ENCODE results near the gene GPR108. TPM values are rescaled to one million over a fixed set of nuclear protein-coding genes. Genes with fewer than 3 reads are reported as not detected.

The GPR108 gene
- polyA plus RNA-seq, 1 of the 3 experiments (the other 2 are of a cell fraction): 54.2 TPM

GRCh38 chr19:6707011-6707657 is 30.2 kb downstream of the GPR108 start:
- Histone ChIP-seq H3F3A (replicated peaks; ENCODE audit: insufficient read depth) (no peaks in the 10 kb centered on the region), H3K9me3 (no peaks in the 10 kb centered on the region), H4K20me1 (ENCODE audit: insufficient read depth) (no peaks in the 10 kb centered on the region), H3K9me2 (no peaks in the 10 kb centered on the region), H3K79me2 (ENCODE audit: insufficient read depth) (no peaks in the 10 kb centered on the region), H3K27ac (ENCODE audit: low read depth in 2 of 2, low read length in 1 of 2) (no peak overlapping the region), H2AFZ (ENCODE audit: low read depth) (no peak overlapping the region), H3K4me1 (ENCODE audit: control insufficient read depth in 1 of 2, insufficient read depth in 2 of 2, low read depth in 1 of 2, low read length in 1 of 2) (no peaks in the 10 kb centered on the region), H3K9ac (no peak overlapping the region), H3K4me2 (no peak overlapping the region), H3K27me3 (ENCODE audit: insufficient read depth) (peaks cover 36% of the 10 kb centered on the region), H3K4me3 (ENCODE audit: low read depth in 2 of 2, low read length in 1 of 2) (no peak overlapping the region), H3K36me3 (replicated peaks in 1 of 2; ENCODE audit: control insufficient read depth in 1 of 2, insufficient read depth in 2 of 2, low read length in 1 of 2) (no peaks in the 10 kb centered on the region)
- DNase-seq: no peak
- CTCF ChIA-PET: no interaction called here
- POLR2A ChIA-PET: no interaction called here
- 56% methylated on average over 29 of the region's 44 CpGs for WGBS (ENCODE audit: low lambda C conversion rate)
- TF ChIP-seq GATA2 (CRISPR knock-in tag; IDR thresholded peaks at IDR 0.05) (no peak), GABPA (IDR thresholded peaks at IDR 0.05; ENCODE audit: low read depth) (no peak), ELF1 (IDR thresholded peaks at IDR 0.05) (no peak), NFIC (IDR thresholded peaks at IDR 0.05; ENCODE audit: borderline replicate concordance) (no peak), TAF1 (IDR thresholded peaks at IDR 0.05; ENCODE audit: borderline replicate concordance, low read depth, low read length) (no peak), FOXJ3 (CRISPR knock-in tag; IDR thresholded peaks at IDR 0.05) (no peak), TEAD4 (IDR thresholded peaks at IDR 0.05; ENCODE audit: borderline replicate concordance, insufficient read depth) (no peak), SMC3 (IDR thresholded peaks at IDR 0.05; ENCODE audit: low read depth, low read length) (no peak), TCF12 (IDR thresholded peaks at IDR 0.05) (no peak), POLR2AphosphoS5 (IDR thresholded peaks at IDR 0.05; ENCODE audit: low read depth, low read length) (no peak), FOSL2 (IDR thresholded peaks at IDR 0.05; ENCODE audit: borderline replicate concordance, low read depth) (no peak)
- TF ChIP-seq, protein P1, sequence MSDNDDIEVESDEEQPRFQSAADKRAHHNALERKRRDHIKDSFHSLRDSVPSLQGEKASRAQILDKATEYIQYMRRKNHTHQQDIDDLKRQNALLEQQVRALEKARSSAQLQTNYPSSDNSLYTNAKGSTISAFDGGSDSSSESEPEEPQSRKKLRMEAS (IDR thresholded peaks at IDR 0.05; ENCODE audit: low read depth): no peak
- TF ChIP-seq, protein P2, sequence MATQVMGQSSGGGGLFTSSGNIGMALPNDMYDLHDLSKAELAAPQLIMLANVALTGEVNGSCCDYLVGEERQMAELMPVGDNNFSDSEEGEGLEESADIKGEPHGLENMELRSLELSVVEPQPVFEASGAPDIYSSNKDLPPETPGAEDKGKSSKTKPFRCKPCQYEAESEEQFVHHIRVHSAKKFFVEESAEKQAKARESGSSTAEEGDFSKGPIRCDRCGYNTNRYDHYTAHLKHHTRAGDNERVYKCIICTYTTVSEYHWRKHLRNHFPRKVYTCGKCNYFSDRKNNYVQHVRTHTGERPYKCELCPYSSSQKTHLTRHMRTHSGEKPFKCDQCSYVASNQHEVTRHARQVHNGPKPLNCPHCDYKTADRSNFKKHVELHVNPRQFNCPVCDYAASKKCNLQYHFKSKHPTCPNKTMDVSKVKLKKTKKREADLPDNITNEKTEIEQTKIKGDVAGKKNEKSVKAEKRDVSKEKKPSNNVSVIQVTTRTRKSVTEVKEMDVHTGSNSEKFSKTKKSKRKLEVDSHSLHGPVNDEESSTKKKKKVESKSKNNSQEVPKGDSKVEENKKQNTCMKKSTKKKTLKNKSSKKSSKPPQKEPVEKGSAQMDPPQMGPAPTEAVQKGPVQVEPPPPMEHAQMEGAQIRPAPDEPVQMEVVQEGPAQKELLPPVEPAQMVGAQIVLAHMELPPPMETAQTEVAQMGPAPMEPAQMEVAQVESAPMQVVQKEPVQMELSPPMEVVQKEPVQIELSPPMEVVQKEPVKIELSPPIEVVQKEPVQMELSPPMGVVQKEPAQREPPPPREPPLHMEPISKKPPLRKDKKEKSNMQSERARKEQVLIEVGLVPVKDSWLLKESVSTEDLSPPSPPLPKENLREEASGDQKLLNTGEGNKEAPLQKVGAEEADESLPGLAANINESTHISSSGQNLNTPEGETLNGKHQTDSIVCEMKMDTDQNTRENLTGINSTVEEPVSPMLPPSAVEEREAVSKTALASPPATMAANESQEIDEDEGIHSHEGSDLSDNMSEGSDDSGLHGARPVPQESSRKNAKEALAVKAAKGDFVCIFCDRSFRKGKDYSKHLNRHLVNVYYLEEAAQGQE (IDR thresholded peaks at IDR 0.05; ENCODE audit: low read depth, low read length): no peak

DNA sequence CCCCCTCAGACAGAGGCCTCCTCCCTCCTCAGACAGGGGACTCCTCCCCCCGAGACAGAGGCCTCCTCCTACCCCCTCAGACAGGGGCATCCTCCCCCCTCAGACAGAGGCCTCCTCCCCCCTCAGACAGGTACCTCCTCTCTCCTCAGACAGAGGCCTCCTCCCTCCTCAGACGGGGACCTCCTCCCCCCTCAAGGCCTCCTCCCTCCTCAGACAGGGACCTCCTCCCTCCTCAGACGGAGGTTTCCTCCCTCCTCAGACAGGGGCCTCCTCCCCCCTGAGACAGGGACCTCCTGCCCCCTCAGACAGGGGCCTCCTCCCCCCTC is 30.8 kb downstream of the GPR108 start:
- TF ChIP-seq ELF1 (IDR thresholded peaks at IDR 0.05) (no peak), TCF12 (IDR thresholded peaks at IDR 0.05) (no peak), ZBTB33 (IDR thresholded peaks at IDR 0.05; ENCODE audit: borderline replicate concordance, low read depth) (no peak), GABPA (IDR thresholded peaks at IDR 0.05; ENCODE audit: low read depth) (no peak)
- H3K79me2 ChIP-seq (ENCODE audit: insufficient read depth): no peaks in the 10 kb centered on the region
- peaks cover 36% of the 10 kb centered on the region for H3K27me3 ChIP-seq (ENCODE audit: insufficient read depth)
- H3K4me2 ChIP-seq: no peak overlapping the region
- H3K9me2 ChIP-seq: no peaks in the 10 kb centered on the region
- H2AFZ ChIP-seq (ENCODE audit: low read depth): no peak overlapping the region
- H3K9ac ChIP-seq: no peak overlapping the region
- no peaks in the 10 kb centered on the region for H3K4me1 ChIP-seq (ENCODE audit: control insufficient read depth in 1 of 2, insufficient read depth in 2 of 2, low read depth in 1 of 2, low read length in 1 of 2)
- H4K20me1 ChIP-seq (ENCODE audit: insufficient read depth): no peaks in the 10 kb centered on the region
- H3F3A ChIP-seq (replicated peaks; ENCODE audit: insufficient read depth): no peaks in the 10 kb centered on the region
- DNase-seq: no peak
- no peaks in the 10 kb centered on the region for H3K9me3 ChIP-seq
- ChIA-PET POLR2A (no interaction called here), CTCF (no interaction called here)
- H3K36me3 ChIP-seq (replicated peaks in 1 of 2; ENCODE audit: control insufficient read depth in 1 of 2, insufficient read depth in 2 of 2, low read length in 1 of 2): no peaks in the 10 kb centered on the region
- H3K27ac ChIP-seq (ENCODE audit: low read depth in 2 of 2, low read length in 1 of 2): no peak overlapping the region
- H3K4me3 ChIP-seq (ENCODE audit: low read depth in 2 of 2, low read length in 1 of 2): no peak overlapping the region
- 15% methylated on average over 3 of the region's 3 CpGs for WGBS (ENCODE audit: low lambda C conversion rate)

Measured in SK-N-SH (cell line).